T-helper 2 cell treated with Interferon-gamma antibody and Interleukin-4, amounts not matched to agents 100 ng/mL and 5 ng/mL, for 36 hours (primary cell): ENCODE measurements around the gene WDR35. TPM values are rescaled to one million over a fixed set of nuclear protein-coding genes. Genes with fewer than 3 reads are reported as not detected.
"Not testable (repeated sequence)": the region's sequence is repeated elsewhere in the genome, so short reads cannot be mapped to it uniquely, and the experiment has no call there.

ENCODE experiments used
- intact Hi-C: fragments of 100-400 bp; cut with micrococcal nuclease; formaldehyde crosslinking; loops from one replicate; pipeline ENCODE4 v1.15.1; 2023
- total RNA-seq: library from RNA; stranded (reverse); gene quantifications from 2 replicates; pipeline ENCODE4 v1.2.3, GENCODE V29; 2022

The WDR35 gene
- total RNA-seq, 1 donor from 2014 or later = 3.6 TPM

DNA sequence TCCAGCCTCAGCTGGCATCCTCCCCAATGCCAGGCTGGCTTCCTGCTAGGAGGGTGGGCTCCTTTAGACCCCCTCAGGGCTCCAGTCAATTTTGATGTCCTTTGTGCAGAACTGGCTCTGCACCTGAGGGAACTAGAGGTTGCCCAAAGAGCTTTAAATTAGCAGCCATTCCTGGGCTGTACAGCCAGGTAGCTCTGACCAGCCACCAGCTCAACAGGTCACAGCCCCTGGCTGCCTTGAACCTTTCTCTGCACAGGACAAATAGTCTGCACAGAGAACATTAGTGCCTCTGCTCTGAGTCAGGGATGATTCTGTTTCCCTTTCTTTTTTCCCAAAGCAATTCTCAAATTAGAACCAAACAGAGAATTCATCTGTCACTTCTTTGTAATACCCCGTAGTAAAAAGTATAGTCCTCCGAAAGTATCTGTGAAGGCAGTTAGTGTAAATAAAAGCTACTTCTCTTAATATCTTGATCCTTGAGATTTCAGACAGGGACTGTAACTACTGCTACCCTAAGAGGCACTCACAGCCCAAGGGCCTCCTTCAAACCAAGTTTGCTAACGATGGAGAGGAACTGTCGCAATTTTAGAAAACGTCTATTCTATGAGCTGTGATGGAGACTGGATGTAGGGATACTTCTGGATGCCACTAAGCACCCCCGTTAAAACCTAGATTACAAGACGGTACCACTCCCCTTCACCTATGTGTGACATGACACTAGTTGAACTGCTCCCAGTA lies 91.1 kb downstream of the WDR35 start:
- intact Hi-C loops = no loop called here

- intact Hi-C loops = no loop called here
These were observed 92.2 kb downstream of the WDR35 start for GRCh38 chr2:19897623-19898245.

- intact Hi-C loops = no loop called here
These were observed 94.4 kb downstream of the WDR35 start for GRCh38 chr2:19895535-19895934.

- intact Hi-C loops = no loop called here
These were observed 95.6 kb downstream of the WDR35 start for GRCh38 chr2:19894134-19894792.

GRCh38 chr2:19893520-19894133 lies 96.3 kb downstream of the WDR35 start:
- intact Hi-C loops = no loop called here

DNA sequence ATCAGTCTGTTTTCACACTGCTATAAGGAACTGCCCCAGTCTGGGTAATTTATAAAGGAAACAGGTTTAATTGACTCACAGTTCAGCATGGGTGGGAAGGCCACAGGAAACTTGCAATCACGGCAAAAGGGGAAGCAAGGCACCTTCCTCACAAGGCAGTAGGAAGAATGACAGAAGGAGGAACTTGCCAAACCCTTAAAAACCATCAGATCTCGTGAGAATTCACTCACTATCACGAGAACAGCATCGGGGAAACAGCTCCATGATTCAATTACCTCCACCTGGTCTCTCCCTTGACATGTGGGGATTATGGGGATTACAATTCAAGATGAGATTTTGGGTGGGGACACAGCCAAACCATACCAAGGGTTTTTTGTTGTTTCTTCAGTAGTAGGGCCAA lies 97.9 kb downstream of the WDR35 start:
- intact Hi-C loops = loop anchor here (1.0 kb wide), 1 partner anchor 8 kb away; no protein-coding TSS in a partner anchor

- intact Hi-C loops = no loop called here
These were observed 99.8 kb downstream of the WDR35 start for GRCh38 chr2:19890104-19890503.

- intact Hi-C loops = no loop called here
These were observed 101.1 kb downstream of the WDR35 start for GRCh38 chr2:19888831-19889230.

- intact Hi-C loops = no loop called here
These were observed 102.4 kb downstream of the WDR35 start for GRCh38 chr2:19887510-19887909.

DNA sequence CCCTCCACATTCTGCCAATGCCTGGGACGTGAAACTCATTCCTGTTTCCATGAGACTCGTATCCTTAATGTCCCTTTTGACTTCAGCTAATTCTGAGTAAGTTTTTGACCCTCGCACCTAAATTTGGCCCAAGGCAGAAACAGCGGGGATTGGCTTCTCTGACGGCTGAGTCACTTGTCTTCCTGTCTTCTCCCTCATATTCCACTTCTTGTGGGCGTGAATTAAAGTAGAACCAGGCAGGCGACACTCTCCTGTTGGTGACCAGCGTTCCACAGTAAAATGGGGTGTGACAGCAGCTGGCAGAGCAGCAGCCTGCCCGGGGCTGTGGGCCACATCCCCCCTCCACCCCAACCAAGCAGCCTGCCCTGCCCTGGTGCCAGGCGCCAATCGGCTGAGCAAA lies 103.6 kb downstream of the WDR35 start:
- intact Hi-C loops = no loop called here

DNA sequence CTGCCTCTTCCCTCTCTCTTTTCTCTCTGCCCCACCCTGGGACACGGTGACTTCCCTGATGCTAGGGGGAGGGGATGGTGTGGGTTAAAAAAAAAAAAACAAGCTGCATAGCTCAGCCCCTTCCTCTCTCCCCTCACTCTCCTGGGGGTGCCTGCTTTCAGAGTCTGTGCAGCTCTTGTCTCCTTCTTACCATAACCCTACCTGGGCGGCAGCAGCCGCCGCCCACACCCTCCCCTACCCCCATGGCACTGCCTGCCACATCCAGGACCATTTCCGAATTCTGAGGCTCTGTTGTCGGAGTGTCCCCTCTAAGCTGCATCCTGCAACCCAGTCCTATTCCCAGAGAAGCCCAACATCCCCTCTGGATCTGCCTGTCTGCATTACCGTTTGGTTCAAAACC lies 104.1 kb downstream of the WDR35 start:
- intact Hi-C loops = no loop called here

DNA sequence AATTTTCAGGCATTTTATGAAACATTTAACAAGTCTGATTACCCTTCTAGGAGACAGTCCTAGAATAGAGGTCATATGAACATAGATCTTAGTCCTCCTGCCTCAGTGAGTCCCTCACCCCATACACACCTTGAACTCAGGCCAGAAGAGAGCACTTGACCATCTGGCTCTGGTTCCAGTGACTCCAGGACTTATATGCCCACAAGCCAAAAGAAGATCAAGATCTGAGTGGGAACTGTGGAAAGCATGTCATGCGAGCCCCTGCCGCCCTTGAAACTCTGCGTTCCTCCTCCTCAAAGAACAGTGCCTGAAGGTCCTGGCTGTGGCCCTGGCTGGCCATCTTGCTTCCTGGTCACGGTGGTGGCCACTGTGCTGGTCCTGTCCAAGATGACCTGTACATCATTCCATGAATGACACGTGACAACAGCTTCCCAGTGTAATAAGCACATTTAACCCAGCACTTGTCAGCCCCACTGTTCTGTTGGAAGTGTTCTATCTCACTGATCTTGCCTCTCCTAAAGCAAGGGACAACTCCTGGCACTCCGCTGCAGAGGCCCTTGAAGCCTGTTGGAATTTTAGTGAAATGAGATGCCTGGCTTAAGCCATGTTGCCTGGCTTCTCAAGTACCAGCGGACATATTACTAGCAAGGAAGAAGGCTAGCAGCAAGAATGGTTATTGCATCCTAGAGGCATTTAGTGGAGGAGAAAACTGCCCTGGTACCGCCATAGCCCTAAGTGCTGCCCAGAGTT lies 105.8 kb downstream of the WDR35 start:
- intact Hi-C loops = no loop called here

GRCh38 chr2:19883486-19883885 lies 106.4 kb downstream of the WDR35 start:
- intact Hi-C loops = no loop called here

GRCh38 chr2:19882286-19882685 lies 107.6 kb downstream of the WDR35 start:
- intact Hi-C loops = no loop called here

DNA sequence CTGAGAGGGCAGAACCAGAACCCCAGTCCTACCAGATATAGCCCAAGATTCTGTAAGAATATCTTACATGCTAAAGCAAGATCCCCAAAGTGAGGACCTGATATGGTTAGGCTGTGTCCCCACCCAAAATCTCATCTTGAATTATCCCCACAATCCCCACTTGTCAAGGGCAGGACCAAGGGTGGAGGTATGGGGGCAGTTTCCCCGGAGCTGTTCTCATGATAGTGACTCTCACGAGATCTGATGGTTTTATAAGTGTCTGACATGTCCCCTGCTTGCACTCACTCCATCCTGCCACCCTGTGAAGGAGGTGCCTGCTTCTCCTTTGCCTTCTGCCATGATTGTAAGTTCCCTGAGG lies 108.0 kb downstream of the WDR35 start:
- intact Hi-C loops = no loop called here

- intact Hi-C loops = no loop called here
These were observed 108.5 kb downstream of the WDR35 start for GRCh38 chr2:19881221-19881907.

GRCh38 chr2:19880191-19880590 lies 109.7 kb downstream of the WDR35 start:
- intact Hi-C loops = not testable (repeated sequence)

DNA sequence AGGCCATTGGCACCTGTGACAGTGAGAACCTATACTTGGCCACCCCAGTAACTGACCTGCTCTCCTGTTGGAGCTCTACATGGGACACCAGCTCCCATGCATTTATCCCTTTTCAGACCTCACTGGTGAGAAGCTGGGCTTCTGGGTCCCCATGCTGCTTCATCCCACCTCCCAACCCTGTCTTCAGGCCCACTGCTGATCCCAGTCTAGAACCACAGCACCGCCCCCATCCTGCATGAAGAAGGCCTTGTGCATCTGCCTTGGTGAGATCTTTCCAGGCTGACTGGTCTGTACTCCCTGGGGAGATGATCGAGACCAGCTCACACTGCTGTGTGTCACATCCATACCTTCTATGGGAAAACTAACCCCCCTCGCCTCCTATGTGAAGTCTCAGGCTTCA lies 110.8 kb downstream of the WDR35 start:
- intact Hi-C loops = no loop called here

DNA sequence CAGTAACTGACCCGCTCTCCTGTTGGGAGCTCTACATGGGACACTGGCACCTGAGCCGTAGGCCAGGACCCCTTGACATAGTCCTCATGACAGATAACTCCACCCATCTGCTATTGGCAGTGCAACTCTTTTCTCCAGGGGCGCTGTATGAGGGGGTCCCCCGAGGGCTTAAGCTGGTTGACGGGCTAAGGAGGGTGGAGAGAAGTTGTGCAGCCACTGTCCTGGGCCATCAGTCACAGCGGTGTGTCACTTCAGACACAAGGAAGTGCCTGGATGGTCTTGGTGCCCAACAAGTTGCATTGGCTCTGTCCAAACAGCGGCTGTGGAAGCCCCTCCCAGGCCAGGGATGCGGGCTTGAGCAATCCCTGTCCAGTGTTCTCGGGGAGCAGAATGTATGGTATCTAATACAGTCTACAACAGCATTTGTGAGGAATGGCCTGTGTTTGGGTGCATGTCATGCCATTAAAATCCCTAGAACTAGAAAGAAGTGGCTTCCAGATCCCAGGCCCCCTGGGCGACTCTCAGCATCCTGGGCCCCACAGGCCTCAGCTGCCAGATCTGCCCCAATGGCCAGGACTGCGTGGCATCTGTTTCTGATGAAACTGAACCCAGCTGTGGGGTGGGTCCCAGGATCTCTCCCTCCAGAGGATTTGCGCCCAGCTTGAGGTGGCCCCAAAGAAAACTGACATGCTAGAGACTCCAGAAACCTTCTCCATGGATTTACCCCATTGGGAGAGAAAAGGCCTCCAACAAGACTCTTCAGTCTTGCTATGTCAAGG lies 111.4 kb downstream of the WDR35 start:
- intact Hi-C loops = no loop called here

- intact Hi-C loops = no loop called here
These were observed 113.2 kb downstream of the WDR35 start for GRCh38 chr2:19876751-19877150.
